Ovary (tissue), 9 donors: ENCODE data around the gene KCTD3. TPM values are rescaled to one million over a fixed set of nuclear protein-coding genes. Genes with fewer than 3 reads are reported as not detected.

Experiments used
- DNase-seq, 5 donors: peaks; one replicate each; pipeline ENCODE4 v3.0.0-alpha.2; 2019 to 2020
- H3K27ac ChIP-seq, 2 donors: fragments of 200-600 bp; one replicate each; pipeline versions ENCODE4 v1.5.1 to v1.8.0; 2019 to 2022
- H3K27me3 ChIP-seq: fragments of 200-600 bp; one replicate; pipeline ENCODE4 v1.8.0; 2022
- H3K36me3 ChIP-seq: fragments of 200-600 bp; sonication (generic); one replicate; pipeline ENCODE4 v1.5.1; 2019
- H3K4me1 ChIP-seq: one replicate; pipeline ENCODE4 v1.8.1; 2013; ENCODE audit warnings: mild to moderate bottlenecking, moderate library complexity; ENCODE audit not compliant: insufficient read depth
- H3K4me3 ChIP-seq: fragments of 200-600 bp; sonication (generic); one replicate; pipeline ENCODE4 v1.5.1; 2017
- H3K9me3 ChIP-seq, 2 donors: fragments of 200-600 bp in 1 of 2; sonication (generic) in 1 of 2; one replicate each; pipeline versions ENCODE4 v1.5.1 to v1.8.1; 2013 to 2019; ENCODE audit warnings: mild to moderate bottlenecking in 1 of 2, moderate library complexity in 1 of 2
- CTCF ChIP-seq, 3 donors: fragments of 450-650 bp in 2 of 3; fragments of 200-600 bp in 1 of 3; IDR thresholded peaks; one replicate each; pipeline versions ENCODE4 v1.5.1 to v1.8.0; 2016 to 2022; ENCODE audit warnings: antibody characterized with exemption in 3 of 3, mild to moderate bottlenecking in 1 of 3
- EP300 ChIP-seq: sonication (generic); formaldehyde crosslinking; IDR thresholded peaks from one replicate; pipeline ENCODE4 v1.6.1; 2017; ENCODE audit warnings: antibody characterized with exemption
- POLR2A ChIP-seq: fragments of 450-650 bp; IDR thresholded peaks from one replicate; pipeline ENCODE4 v1.6.1; 2017; ENCODE audit warnings: antibody characterized with exemption, mild to moderate bottlenecking, moderate library complexity
- WGBS, 3 donors: extraction: QIAGEN DNeasy Blood & Tissue Kit in 1 of 3; methylation state at CpG; one replicate each; pipeline versions ENCODE4 v1.1.5 to v1.1.7; 2013 to 2017; 5-methylcytosine and 5-hydroxymethylcytosine counted together
- intact Hi-C, 4 donors: fragments of 100-400 bp; cut with DNase I; formaldehyde crosslinking; loops; one replicate each; pipeline versions ENCODE4 v1.11.0 to v1.15.1; 2022 to 2023
- polyA plus RNA-seq, 2 donors: library from polyadenylated mRNA; stranded (reverse); fragments of 200-250 nt in 1 of 2; fragments of 350-450 nt in 1 of 2; fragmentation: Illumina TruSeq in 1 of 2; extraction: RNeasy Lipid Tissue Mini Kit (QIAGEN cat#74804) in 1 of 2; gene quantifications; one replicate each; pipeline ENCODE4 v1.2.3, GENCODE V29; 2013 to 2014
- total RNA-seq, 7 donors: library from RNA; depleted of rRNA in 2 of 7; stranded (reverse); fragments of >200 nt in 2 of 7; fragmentation: NEBNext Ultra II Directional in 3 of 7; extraction: Animal tissue kit (Norgen Biotek cat#: 25700) in 3 of 7; gene quantifications; one replicate each; pipeline versions ENCODE4 v1.1.0 to v1.2.4, GENCODE V29; 2016 to 2023
- donor health status: DM: no; HTN: no; CAD: no; lungs with moderate emphysema.
- donor health status: DM: no; HTN: no; CAD: no.
- donor health status: Bipolar disorder and iron deficiency.
- donor health status: DM: yes; HTN: yes; CAD: no.
- donor health status: DM: no; HTN: no; CAD: no.
- donor health status: DM: yes; HTN: yes; CAD: no.

KCTD3 gene
- total and polyA plus RNA-seq, 9 donors: 23.8 to 39.1 (median 28.9) TPM

DNA sequence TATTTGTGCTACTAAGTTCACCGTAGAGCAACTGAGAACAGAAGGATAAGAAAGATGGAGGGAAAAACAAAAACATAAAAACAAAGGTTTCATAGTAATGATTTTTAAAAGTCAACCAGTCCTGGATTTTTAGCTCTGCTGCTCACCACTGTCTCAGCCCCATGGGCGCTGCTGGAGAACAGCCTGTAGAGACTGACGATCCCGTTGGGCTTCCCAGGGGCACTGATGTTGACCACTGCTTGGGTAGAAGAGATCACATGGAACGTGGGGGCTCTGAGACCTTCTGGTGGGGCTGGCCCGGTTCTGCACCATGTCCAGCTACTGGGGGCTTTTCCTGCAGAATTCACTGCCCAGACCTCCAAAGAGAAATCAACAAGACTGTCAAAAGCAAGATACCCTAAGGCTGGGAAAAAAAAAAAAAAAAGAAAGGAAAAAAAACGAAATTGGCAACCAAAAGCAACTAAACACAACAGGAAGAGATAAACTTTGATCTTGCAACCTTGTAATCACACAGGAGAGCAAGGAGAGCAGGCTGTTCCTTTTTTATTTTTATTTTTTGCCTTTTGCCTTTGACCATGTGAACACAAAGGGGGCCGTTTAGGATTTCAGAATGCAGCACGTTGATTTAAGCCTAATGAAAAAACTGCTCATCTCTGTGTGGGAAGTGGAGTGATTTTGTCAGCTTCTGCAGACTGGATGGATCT lies 83.5 kb downstream of the KCTD3 start:
- H3K36me3 ChIP-seq: no peaks in the 10 kb centered on the region
- WGBS, 3 donors: 33 to 41% (median 37%) methylated on average over 9 of the region's 9 CpGs
- H3K4me3 ChIP-seq: no peak overlapping the region
- TF ChIP-seq POLR2A: no peak
- TF ChIP-seq EP300: no peak
- no peak for TF ChIP-seq CTCF (IDR thresholded peaks at IDR 0.05)
- peaks cover 2% of the 10 kb centered on the region for H3K4me1 ChIP-seq
- intact Hi-C loops: no loop called here
- no peaks in the 10 kb centered on the region for H3K27me3 ChIP-seq
- DNase-seq: no peak
- H3K9me3 ChIP-seq: no peaks in the 10 kb centered on the region
- H3K27ac ChIP-seq: no peak overlapping the region

GRCh38 chr1:215651867-215652266 lies 84.8 kb downstream of the KCTD3 start:
- WGBS, 3 donors: 25 to 37% (median 27%) methylated on average over 3 of the region's 3 CpGs
- no peak for TF ChIP-seq POLR2A
- TF ChIP-seq CTCF (IDR thresholded peaks at IDR 0.05): no peak
- no peak for TF ChIP-seq EP300
- Histone ChIP-seq H3K4me1 (peaks cover 2% of the 10 kb centered on the region), H3K27ac (no peak overlapping the region), H3K9me3 (no peaks in the 10 kb centered on the region), H3K36me3 (no peaks in the 10 kb centered on the region), H3K4me3 (no peak overlapping the region), H3K27me3 (no peaks in the 10 kb centered on the region)
- DNase-seq: no peak
- intact Hi-C loops: no loop called here

DNA sequence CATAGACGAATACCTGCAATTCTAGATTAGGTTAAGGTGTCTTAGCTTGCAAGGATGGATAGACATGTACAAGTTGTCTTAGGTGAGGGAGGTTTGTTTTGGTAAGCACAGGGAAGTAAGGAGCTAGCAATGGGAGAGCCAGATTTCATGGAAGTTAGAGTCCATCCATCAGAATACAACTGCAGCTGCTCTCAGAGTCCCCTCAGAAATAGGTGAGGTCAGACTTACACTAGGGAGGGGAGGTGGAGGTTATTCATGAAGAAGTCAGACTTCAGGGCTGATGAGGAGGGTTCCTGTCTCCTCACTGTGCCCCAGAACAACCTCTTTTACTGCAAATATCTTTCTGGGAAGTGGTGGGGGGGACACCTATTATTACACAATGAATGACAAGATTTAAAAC lies 85.3 kb downstream of the KCTD3 start:
- Histone ChIP-seq H3K4me1 (peaks cover 2% of the 10 kb centered on the region), H3K27ac (no peak overlapping the region), H3K9me3 (no peaks in the 10 kb centered on the region), H3K27me3 (no peaks in the 10 kb centered on the region), H3K4me3 (no peak overlapping the region), H3K36me3 (no peaks in the 10 kb centered on the region)
- TF ChIP-seq CTCF (IDR thresholded peaks at IDR 0.05) (no peak), POLR2A (no peak), EP300 (no peak)
- no peak for DNase-seq
- 69 to 81% (median 73%) methylated on average over 1 of the region's 1 CpG for whole genome bisulfite sequencing, 3 donors
- intact Hi-C loops: no loop called here

DNA sequence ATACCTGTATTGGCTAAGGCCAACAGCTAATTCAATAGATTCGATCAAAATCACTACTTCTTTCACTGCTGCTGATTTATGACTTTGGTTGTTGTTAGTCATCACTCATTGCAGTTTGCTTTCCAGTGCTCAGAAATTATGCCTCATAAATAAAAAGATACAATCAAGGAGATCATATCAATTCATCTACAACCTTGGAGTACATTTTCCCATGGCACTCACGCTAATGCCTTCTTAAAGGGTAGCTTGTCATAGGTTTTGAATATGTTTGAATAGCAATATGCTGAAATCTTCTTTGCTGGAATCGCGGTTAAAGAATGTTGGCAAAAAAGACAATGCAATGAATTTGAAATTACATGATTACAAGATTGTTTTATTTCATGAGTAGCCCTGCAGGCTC lies 89.9 kb downstream of the KCTD3 start:
- no peak overlapping the region for H3K27ac ChIP-seq
- no peak for TF ChIP-seq EP300
- no peak for TF ChIP-seq POLR2A
- TF ChIP-seq CTCF (IDR thresholded peaks at IDR 0.05): no peak
- WGBS, 3 donors: 88 to 93% (median 90%) methylated on average over 4 of the region's 4 CpGs
- no peaks in the 10 kb centered on the region for H3K36me3 ChIP-seq
- no peaks in the 10 kb centered on the region for H3K4me1 ChIP-seq
- no peaks in the 10 kb centered on the region for H3K9me3 ChIP-seq
- no peaks in the 10 kb centered on the region for H3K27me3 ChIP-seq
- H3K4me3 ChIP-seq: no peak overlapping the region
- no peak for DNase-seq
- intact Hi-C loops: no loop called here
